Measurements from ENCODE around the gene RNF8.

GRCh38 chr6:37396571-37397180 is 42.9 kb downstream of the RNF8 start:
- no peak for TF ChIP-seq CTCF (conservative IDR thresholded peaks at IDR 0.05 in 1 of 2, IDR thresholded peaks at IDR 0.05 in 1 of 2; ENCODE audit: low read depth in 1 of 2, low read length in 2 of 2)
- no peak for TF ChIP-seq EZH2 (IDR thresholded peaks at IDR 0.05; ENCODE audit: low read length, missing control alignments)

Data from fibroblast of lung (primary cell).